Measurements from ENCODE around the gene ZNF197. TPM values are rescaled to one million over a fixed set of nuclear protein-coding genes. Genes with fewer than 3 reads are reported as not detected.

The ZNF197 gene
- total RNA-seq, 1 experiment from 2014 or later = 14.3 TPM

GRCh38 chr3:44632193-44632592 is 7.4 kb downstream of the ZNF197 start:
- CTCF ChIA-PET = no interaction called here
- H3K27ac ChIP-seq (ENCODE audit: low read depth, low read length, poor library complexity, severe bottlenecking) = no peak overlapping the region
- H3K27me3 ChIP-seq (replicated peaks; ENCODE audit: insufficient read depth, low read depth, low read length, poor library complexity) = no peaks in the 10 kb centered on the region
- TF ChIP-seq EZH2 (IDR thresholded peaks at IDR 0.05; ENCODE audit: borderline replicate concordance, low read depth, low read length, poor library complexity, severe bottlenecking) (no peak), CTCF (conservative IDR thresholded peaks at IDR 0.05; ENCODE audit: low read depth, low read length) (no peak)
- DNase-seq (ENCODE audit: low spot score) = no peak
- no peak overlapping the region for H3K4me3 ChIP-seq (ENCODE audit: low read depth, low read length, poor library complexity, severe bottlenecking)
- intact Hi-C loops (cut with micrococcal nuclease; ENCODE audit: unreplicated experiment) = no loop called here
- BruUV-seq (replicated peaks) = no TSS peak
- no peaks in the 10 kb centered on the region for H3K9me3 ChIP-seq (ENCODE audit: low read depth, low read length, poor library complexity, severe bottlenecking)
- POLR2A ChIA-PET (ENCODE audit: low non-redundant PET) = no interaction called here
- no peaks in the 10 kb centered on the region for H3K4me1 ChIP-seq (ENCODE audit: insufficient read depth, low read length, poor library complexity, severe bottlenecking)
- peaks cover 27% of the 10 kb centered on the region for H3K36me3 ChIP-seq (ENCODE audit: insufficient read depth, low read length, poor library complexity, severe bottlenecking)

GRCh38 chr3:44642337-44642736 is 17.5 kb downstream of the ZNF197 start:
- intact Hi-C loops (cut with micrococcal nuclease; ENCODE audit: unreplicated experiment) = no loop called here
- BruUV-seq (replicated peaks) = no TSS peak
- no peak for DNase-seq (ENCODE audit: low spot score)
- CTCF ChIA-PET = no interaction called here
- TF ChIP-seq EZH2 (IDR thresholded peaks at IDR 0.05; ENCODE audit: borderline replicate concordance, low read depth, low read length, poor library complexity, severe bottlenecking) = no peak
- no peak for TF ChIP-seq CTCF (conservative IDR thresholded peaks at IDR 0.05; ENCODE audit: low read depth, low read length)
- no peaks in the 10 kb centered on the region for H3K27me3 ChIP-seq (replicated peaks; ENCODE audit: insufficient read depth, low read depth, low read length, poor library complexity)
- H3K9me3 ChIP-seq (ENCODE audit: low read depth, low read length, poor library complexity, severe bottlenecking) = peaks cover 33% of the 10 kb centered on the region
- no peaks in the 10 kb centered on the region for H3K4me1 ChIP-seq (ENCODE audit: insufficient read depth, low read length, poor library complexity, severe bottlenecking)
- no peak overlapping the region for H3K4me3 ChIP-seq (ENCODE audit: low read depth, low read length, poor library complexity, severe bottlenecking)
- no peak overlapping the region for H3K27ac ChIP-seq (ENCODE audit: low read depth, low read length, poor library complexity, severe bottlenecking)
- POLR2A ChIA-PET (ENCODE audit: low non-redundant PET) = no interaction called here
- peaks cover 40% of the 10 kb centered on the region for H3K36me3 ChIP-seq (ENCODE audit: insufficient read depth, low read length, poor library complexity, severe bottlenecking)

GRCh38 chr3:44643024-44643423 is 18.2 kb downstream of the ZNF197 start:
- H3K4me1 ChIP-seq (ENCODE audit: insufficient read depth, low read length, poor library complexity, severe bottlenecking) = no peaks in the 10 kb centered on the region
- no peak for TF ChIP-seq CTCF (conservative IDR thresholded peaks at IDR 0.05; ENCODE audit: low read depth, low read length)
- TF ChIP-seq EZH2 (IDR thresholded peaks at IDR 0.05; ENCODE audit: borderline replicate concordance, low read depth, low read length, poor library complexity, severe bottlenecking) = no peak
- H3K27ac ChIP-seq (ENCODE audit: low read depth, low read length, poor library complexity, severe bottlenecking) = no peak overlapping the region
- no peak overlapping the region for H3K4me3 ChIP-seq (ENCODE audit: low read depth, low read length, poor library complexity, severe bottlenecking)
- intact Hi-C loops (cut with micrococcal nuclease; ENCODE audit: unreplicated experiment) = no loop called here
- peaks cover 33% of the 10 kb centered on the region for H3K9me3 ChIP-seq (ENCODE audit: low read depth, low read length, poor library complexity, severe bottlenecking)
- ChIA-PET CTCF (no interaction called here), POLR2A (ENCODE audit: low non-redundant PET) (no interaction called here)
- H3K36me3 ChIP-seq (ENCODE audit: insufficient read depth, low read length, poor library complexity, severe bottlenecking) = peaks cover 37% of the 10 kb centered on the region
- no peaks in the 10 kb centered on the region for H3K27me3 ChIP-seq (replicated peaks; ENCODE audit: insufficient read depth, low read depth, low read length, poor library complexity)
- no peak for DNase-seq (ENCODE audit: low spot score)
- BruUV-seq (replicated peaks) = no TSS peak

Measured in A673 (cell line).